COR-L47 (cell line): ENCODE measurements around the gene C16orf87.
"Not testable (repeated sequence)": the region's sequence is repeated elsewhere in the genome, so short reads cannot be mapped to it uniquely, and the experiment has no call there.

Source experiments
- DNase-seq: peaks from one replicate; lab custom pipeline; 2025; lab: John Stamatoyannopoulos, UW

Gene C16orf87

GRCh38 chr16:46797501-46797900, 33.5 kb downstream of the C16orf87 start:
- no peak for DNase-seq

GRCh38 chr16:46796764-46797269, 34.2 kb downstream of the C16orf87 start:
- no peak for DNase-seq

GRCh38 chr16:46793841-46794240, 37.1 kb downstream of the C16orf87 start:
- DNase-seq: no peak

GRCh38 chr16:46790599-46791270, 40.2 kb downstream of the C16orf87 start:
- DNase-seq: no peak

- DNase-seq: peak; percentile 11
Measured at GRCh38 chr16:46789499-46790414, 41.2 kb downstream of the C16orf87 start.

- no peak for DNase-seq
Measured at GRCh38 chr16:46788891-46789474, 42.0 kb downstream of the C16orf87 start.

GRCh38 chr16:46787909-46788308, 43.1 kb downstream of the C16orf87 start:
- no peak for DNase-seq

GRCh38 chr16:46785076-46785845, 45.7 kb downstream of the C16orf87 start:
- DNase-seq: no peak

GRCh38 chr16:46784569-46784968, 46.4 kb downstream of the C16orf87 start:
- not testable (repeated sequence) for DNase-seq

GRCh38 chr16:46783800-46784199, 47.2 kb downstream of the C16orf87 start:
- no peak for DNase-seq

GRCh38 chr16:46782320-46782719, 48.7 kb downstream of the C16orf87 start:
- no peak for DNase-seq

- no peak for DNase-seq
Measured at GRCh38 chr16:46777804-46778203, 53.2 kb downstream of the C16orf87 start.

- no peak for DNase-seq
Measured at GRCh38 chr16:46775214-46775613, 55.8 kb downstream of the C16orf87 start.

- DNase-seq: no peak
Measured at GRCh38 chr16:46774743-46775177, 56.2 kb downstream of the C16orf87 start.

- no peak for DNase-seq
Measured at GRCh38 chr16:46772463-46772862, 58.5 kb downstream of the C16orf87 start.

- DNase-seq: peak; percentile 89
Measured at GRCh38 chr16:46768809-46769208, 62.2 kb downstream of the C16orf87 start.

GRCh38 chr16:46765050-46765449, 65.9 kb downstream of the C16orf87 start:
- no peak for DNase-seq

- no peak for DNase-seq
Measured at GRCh38 chr16:46763147-46763546, 67.8 kb downstream of the C16orf87 start.

- DNase-seq: peak; percentile 13
Measured at GRCh38 chr16:46762583-46762982, 68.4 kb downstream of the C16orf87 start.

- DNase-seq: no peak
Measured at GRCh38 chr16:46759309-46759708, 71.7 kb downstream of the C16orf87 start.

GRCh38 chr16:46757339-46758050, 73.5 kb downstream of the C16orf87 start:
- peak; percentile 43 for DNase-seq
